Activated CD8-positive, alpha-beta memory T cell treated with anti-CD3 and anti-CD28 coated beads, Interleukin-2, amount 50 U/mL, for 1 hour (primary cell): ENCODE measurements around the gene PINK1.

Experiments
- DNase-seq: peaks from one replicate; pipeline ENCODE4 v3.0.0-alpha.2; 2020; ENCODE audit errors: extremely low read depth

PINK1 gene

GRCh38 chr1:20680269-20680668 lies 47.0 kb downstream of the PINK1 start:
- DNase-seq: no peak

- no peak for DNase-seq
These were observed 48.7 kb downstream of the PINK1 start for GRCh38 chr1:20681999-20682398.

DNA sequence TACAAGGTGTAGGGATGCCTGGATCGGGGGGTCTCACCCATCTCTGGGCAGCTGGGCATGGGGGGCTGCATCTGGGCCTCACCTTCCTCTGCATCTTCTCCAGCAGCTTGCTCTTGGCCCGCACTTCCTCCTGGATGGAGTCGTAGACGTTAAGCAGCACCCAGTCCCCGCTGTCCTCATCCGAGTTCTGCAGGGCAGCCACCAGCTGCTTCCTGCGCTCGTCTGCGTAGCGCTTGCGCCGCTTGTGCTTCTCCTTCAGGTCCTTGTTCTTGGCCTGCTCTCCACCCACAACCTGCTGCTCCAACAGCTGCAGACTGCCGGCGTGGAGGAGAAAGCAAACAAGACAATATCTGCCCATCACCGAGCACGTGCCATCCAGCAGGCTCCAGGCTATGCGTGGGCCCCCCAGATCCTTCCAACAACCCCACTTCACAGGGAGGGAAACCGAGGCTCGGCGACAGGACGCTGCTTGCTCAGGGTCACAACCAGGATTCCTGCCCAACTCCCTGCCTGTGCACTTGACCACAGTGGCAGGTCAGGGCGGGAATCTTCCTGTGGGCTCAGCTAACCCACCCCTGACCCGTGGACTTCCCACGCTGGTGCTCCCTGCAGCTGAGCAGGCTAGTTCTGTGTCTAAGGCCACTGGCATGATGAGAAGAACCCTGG lies 49.4 kb downstream of the PINK1 start:
- no peak for DNase-seq

- DNase-seq: no peak
These were observed 50.4 kb downstream of the PINK1 start for GRCh38 chr1:20683614-20684013.

- DNase-seq: no peak
These were observed 50.9 kb downstream of the PINK1 start for GRCh38 chr1:20684050-20684620.

- no peak for DNase-seq
These were observed 51.4 kb downstream of the PINK1 start for GRCh38 chr1:20684651-20685050.

- DNase-seq: no peak
These were observed 51.9 kb downstream of the PINK1 start for GRCh38 chr1:20685099-20685662.

DNA sequence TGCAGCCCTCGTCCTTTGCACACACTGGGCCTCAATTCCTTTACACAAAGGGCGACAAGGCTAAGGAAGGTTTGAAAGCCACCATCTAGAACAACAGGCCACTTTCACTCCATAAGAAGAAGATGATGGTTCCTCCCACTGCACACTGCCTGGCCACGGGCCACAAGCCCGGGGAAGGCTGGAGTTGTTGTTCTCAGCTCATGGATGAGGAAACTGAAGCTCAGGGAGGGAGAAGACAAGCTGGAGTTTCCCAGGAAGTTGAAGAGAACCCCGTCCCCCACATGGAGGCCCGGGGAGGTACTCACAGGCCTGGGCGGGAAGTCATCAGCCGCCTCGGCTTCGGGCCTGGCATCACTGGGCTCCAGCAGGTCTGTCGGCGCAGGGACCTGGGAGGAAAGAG lies 52.5 kb downstream of the PINK1 start:
- no peak for DNase-seq

DNA sequence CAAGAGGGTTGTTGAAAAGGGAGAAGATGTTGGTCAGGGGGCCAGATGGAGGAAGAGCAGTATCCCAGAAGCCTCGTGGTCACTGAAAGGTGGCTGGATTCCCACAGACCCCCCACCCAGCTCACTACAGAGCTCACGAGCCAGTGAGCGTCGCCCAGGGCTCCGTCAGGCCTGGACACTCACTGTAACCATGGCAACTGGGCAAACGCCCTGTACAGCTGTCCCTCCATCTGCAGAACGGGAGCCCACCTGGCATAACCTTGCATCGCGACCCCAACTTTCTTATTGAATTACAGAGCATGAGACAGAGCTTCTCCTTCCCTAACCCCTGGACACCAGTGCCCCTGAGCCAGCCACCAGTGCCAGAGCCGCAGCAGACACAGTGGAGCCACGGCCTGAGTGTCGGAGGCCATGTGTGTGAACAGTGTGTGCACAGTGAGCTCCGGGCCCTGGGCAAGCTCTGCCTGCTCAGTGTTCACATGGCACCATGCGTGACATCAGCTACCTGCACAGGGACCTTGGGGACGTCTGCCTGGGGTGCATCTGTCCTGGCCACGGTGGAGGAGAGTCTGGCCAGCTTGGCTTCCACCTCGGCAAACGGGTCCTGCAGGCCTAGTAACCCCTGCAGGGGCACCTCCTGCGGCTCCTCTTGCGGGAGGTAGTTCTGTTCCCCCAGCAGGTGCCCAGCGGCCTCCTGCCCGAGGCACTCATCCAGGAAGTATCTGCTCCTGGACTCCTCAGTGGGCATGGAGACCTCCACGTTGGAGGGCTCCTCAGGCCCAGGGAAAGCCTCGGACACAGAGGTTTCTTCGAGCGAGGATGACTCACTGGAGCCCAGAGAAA lies 53.8 kb downstream of the PINK1 start:
- no peak for DNase-seq

DNA sequence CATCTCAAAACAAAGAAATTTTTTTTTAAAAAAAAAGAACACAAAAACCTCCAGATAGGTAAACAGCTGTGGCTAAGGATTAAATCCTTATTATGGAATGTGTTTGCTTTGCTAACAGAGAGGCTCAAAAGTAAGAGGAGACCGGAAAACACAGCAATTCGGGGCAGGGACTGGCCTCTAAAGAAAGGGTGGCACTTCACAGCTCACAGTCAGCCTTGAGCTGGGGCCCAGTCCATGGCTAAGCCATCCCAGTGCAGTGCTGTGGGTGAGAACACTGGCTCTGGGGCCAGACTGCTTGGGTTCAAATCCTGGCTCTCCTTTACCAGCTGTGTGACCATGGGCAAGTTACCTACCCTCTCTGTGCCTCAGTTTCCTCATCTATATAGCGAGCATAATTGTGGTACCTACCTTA lies 56.4 kb downstream of the PINK1 start:
- no peak for DNase-seq

- DNase-seq: no peak
These were observed 58.6 kb downstream of the PINK1 start for GRCh38 chr1:20691872-20692271.

- DNase-seq: no peak
These were observed 60.4 kb downstream of the PINK1 start for GRCh38 chr1:20693623-20694022.

GRCh38 chr1:20695515-20695914 lies 62.3 kb downstream of the PINK1 start:
- DNase-seq: no peak

DNA sequence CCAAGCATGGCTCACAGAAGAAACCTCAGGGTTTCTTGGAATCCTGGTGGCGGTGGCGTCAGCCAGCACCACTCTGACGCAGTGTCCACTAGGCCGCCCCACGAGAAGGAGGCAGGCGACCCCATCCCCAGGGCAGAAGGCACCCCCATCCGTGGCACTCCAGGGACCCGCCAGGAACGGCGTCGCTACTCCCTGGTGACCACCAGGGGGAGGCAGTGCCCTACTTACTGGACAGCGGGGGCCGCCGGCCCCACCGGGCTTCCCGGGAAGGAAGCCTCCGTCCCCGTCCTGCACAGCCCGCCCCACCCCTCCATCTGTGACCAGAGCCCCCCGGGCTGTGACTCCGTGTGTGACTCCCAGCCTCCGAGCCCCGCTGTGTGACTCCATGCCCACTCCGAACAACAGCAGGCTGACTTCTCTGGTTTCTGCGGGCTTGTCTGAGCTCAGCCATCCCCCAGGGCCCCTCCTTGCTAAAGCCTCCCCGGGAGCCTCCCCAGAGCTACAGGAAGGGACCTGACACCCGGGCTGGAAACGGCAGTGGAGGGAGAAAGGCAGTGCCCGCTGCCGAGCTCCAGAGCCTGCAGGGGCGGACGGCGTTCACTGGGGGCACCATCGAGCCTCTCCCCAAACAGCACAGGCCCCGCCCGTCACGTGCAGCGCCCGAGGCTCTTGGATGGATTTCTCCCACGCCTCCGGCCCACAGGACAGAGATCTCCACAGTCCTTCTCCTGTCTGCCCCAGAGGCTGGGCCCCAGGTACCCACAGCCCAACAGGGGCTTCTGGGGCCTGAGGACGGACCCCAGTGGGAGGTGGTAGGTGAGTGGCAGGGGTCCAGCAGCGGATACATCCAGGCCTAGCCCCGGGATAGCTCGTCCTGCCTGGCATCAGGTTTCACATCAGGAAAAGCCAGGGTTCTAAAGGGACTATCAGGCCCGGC lies 63.4 kb downstream of the PINK1 start:
- DNase-seq: peak; percentile 20

GRCh38 chr1:20697563-20697962 lies 64.3 kb downstream of the PINK1 start:
- DNase-seq: no peak

DNA sequence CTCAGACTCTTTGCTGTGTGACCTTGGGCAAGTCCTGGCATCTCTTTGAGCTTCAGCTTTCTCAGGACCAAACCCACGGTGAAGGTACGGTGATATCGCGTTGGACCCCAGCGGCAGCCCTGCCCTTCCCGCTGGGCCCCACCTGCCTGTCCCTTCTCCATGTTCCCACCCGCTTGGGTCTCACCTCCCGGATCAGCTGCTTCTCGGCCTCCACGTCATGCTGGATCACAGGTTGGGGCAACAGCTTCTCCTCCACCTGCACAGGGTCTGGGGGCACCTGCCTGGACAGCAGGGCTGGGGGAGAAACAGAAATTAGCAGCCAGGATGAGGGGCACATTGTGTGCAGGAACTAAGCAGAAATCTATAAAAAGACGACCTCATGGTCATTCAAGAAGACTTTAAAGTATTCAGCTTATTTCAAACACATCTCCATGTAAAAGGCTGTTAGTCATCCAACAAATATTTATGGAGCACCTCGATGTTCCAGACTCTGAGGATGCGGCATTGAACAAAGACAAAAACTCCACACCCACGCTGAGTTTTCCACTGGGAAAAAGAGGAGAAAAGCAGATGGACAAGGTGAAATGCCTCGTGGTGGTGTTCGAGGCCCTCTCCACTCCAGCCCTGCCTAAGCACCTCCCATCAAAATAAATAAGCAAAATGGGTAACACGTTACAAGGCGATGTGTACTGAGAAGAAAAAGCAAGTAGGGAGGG lies 65.1 kb downstream of the PINK1 start:
- no peak for DNase-seq

- DNase-seq: no peak
These were observed 66.3 kb downstream of the PINK1 start for GRCh38 chr1:20699558-20699957.

GRCh38 chr1:20700636-20701215 lies 67.5 kb downstream of the PINK1 start:
- DNase-seq: no peak
